GM21786 (cell line): ENCODE measurements around the gene BBS1.

Experiments
- ATAC-seq: cut with Tn5 transposase; IDR thresholded peaks from one replicate; pipeline ENCODE4 v1.9.1; 2021; ENCODE audit not compliant: unreplicated experiment

Gene BBS1

DNA sequence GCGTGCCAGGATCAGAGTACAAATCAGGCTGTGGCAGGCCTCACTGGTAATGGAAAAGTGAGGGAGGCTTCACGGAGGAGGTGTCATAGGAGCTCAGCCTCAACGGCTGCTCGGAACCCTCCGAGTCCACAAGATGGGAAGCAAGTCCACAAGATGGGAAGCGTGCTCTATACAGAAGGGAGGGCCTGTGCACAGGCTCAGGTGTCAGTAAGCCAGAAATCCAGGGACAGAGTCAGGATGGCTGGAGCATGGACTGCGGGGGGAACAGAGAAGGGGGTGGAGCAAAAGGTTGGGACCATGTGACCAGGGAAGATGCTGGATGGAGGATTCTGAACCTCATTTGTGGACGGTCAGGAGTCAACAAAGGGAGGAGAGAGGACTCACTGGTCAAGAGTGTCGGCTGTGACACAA, 33.6 kb upstream of the BBS1 start:
- ATAC-seq = no peak

DNA sequence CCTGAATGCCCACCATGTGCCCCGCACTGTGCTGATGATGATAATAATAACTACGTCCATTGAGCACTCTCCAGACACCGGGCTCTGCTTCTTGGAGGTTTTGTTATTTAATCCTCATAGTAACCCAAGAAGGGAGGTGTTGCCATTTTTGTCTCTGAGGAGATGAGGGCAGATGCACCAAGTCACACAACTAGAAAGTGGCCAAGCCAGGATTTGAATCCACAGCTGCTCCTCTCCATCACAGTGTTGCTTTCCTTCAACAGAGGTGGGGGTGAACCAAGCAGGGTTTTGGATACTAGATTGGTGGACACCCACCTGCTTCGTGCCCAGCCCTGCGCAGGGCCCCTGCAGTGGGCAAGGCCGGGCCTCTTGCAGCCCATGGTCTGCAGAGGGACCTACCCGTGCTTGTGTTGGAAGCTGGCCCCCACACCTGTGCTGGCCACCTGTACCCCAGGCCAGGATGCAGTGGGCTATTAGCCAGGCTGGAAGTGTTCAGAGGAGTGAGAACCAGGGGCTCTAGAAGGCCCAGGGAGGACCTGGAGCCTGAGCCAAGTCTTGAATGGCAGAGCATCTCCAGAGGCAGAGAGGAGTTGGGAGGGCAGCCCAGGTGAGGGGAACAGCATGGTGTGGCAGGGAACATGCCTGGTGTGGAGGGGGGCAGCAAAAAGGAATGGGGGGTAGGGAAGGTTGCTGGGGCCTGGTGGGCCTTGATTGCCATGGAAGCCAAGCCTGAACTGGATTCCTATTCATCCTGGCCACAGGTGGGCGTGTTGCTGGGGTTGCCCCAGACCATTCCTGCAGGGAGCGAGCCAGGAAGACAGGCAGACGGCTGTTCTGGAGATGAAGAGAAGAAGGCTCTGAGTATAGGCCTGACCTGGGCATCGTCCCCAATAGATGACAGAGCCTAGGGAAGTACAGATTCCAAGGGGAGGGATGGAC, 32.9 kb upstream of the BBS1 start:
- no peak for ATAC-seq

DNA sequence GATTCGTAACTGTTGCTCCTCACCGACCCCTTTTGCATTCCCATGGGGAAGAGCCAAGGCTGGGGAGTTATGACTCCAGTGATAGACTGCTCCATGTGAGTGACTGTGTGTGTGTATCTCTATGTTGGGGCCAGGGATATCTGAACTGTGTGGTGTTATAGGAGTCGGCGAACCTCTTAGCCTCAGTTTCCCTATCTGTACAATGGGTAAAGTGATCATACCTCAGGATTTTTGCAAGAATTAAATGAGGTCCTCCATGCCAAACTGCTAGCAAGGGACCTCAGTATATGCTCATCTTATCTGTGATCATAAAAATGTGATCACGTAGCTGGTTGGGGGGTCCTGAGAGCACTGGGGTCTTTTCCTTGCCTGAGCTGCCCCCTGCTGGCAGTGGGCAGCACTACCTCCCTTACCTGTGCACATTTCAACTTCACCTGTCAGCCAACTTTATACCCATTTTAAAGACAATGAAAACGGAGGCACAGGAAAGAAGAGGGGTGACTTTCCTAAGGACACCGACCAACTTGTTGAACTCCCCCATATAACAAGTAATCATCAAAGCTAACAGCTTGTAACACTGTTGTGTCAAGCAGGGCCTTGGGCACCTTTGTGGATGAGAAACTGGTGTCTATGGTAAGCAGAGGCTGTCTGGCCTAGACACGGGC, 31.6 kb upstream of the BBS1 start:
- no peak for ATAC-seq

DNA sequence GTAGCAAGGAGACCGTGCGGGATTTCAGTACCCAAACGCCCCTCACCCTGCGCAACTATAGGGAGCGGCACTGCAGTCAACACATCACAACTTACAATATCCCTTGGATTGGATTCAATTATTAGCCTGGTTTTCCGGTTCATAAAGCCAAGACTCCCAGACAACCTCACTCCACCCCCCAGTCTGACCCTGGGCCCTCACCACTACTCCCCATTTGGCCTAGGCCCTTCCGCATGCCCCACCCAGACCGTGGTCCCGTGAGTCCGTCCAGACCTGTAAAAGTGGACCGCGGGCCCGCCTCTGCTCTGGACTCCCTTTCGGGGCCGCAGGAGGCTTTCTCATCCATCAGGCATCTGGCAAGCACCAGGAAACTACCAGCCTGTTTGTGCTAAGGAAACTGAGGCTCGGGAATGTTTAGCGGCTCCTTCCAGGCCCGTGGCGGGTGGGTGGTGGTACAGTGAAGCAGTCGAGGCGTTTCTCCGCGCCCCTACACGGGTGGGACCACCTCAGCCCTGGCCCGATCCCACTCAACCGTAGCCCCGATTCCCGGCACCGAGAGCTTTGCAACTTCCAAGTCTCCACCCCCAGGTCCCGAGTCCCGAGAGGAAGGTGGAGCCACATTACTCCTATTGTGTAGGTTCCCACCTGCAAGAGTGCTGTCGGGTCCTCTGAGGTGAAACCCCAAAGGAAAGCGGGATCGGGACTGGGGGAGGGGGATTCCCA, 30.9 kb upstream of the BBS1 start:
- no peak for ATAC-seq

DNA sequence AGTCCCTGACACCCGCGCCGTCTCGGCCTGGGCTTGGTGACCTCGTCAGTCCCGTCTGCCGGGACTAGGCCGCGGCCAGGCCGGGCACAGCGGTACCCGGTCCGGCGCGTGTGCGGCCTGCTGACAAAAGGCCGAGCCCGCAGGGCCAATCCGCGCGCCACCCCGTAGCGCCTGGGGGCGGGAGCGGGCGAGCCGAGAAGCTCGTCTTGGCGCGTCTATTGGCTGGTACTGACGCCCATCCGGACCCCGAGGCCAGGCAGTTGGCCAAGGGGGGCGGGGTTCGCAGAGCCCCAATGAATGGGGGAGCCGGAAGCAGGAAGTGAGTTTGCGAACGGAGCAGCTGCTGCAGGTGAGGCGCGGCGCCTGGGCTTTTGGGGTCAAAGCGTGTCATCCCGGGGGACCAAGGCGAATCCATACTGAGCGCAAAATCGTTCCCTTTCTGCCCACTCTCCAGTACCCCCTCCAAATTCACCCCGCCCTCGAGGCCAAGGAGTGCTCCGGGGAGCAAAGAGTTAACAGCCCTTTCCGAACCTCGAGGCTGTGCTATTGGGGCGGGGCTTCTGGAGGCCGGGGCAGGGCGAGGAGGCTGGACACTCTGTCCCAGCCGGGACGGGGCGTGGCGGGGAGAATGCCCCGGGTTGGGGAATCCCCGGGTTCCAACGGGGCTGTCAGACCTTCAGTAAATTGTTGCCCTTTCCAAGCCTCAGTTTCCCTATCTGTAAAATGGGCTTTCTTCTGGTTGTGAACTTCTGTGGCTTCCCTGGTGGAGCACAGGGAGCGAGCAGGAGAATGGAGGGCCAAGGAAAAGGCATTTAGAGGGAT, 30.1 kb upstream of the BBS1 start, which contains the start of gene DPP3:
DPP3 (plus strand) TSS at position 318 of the 822 bp plus-strand sequence. CDS start 1,767 bp downstream, outside the sequence.
- ATAC-seq = peak; percentile 83

DNA sequence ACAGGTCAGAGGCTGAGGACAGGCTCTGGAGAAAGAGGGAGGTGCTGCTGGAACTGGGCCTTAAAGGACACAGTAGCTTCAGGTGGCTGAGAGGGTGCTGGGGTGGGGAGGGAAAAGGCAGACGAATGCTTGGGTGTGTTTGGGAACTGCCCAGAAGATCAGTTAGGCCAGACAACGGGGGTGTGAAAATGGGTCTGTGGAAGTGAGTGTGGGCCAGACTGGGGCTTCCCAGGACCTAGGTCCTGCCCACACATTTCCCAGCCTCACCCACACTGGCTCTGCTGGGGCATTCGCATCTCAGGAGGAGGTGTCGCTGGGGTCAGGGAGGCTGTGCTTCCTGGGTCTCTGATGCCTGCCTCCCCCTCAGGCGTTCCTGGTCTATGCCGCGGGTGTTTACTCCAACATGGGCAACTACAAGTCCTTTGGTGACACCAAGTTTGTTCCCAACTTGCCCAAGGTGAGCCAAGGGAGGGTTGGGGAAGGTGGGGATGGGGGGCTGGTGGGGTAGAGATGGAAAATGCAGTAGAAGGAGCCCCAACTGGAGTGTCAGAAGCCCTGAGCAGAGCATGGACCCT, 25.5 kb upstream of the BBS1 start:
- no peak for ATAC-seq

DNA sequence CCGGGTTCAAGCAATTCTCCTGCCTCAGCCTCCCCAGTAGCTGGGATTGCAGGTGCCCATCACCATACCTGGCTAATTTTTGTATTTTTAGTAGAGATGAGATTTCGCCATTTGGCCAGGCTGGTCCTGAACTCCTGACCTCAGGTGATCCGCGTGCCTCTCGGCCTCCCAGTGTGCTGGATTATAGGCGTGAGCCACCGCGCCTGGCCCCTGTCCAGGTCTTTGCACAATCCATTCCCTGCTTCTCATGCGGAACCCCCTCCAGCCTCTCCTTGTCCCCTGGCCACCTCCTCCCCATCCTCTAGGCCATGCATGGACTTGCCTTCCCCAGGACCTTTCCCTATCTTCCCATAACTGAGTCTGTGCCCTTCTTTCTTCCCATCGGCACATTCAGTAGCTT, 21.5 kb upstream of the BBS1 start:
- ATAC-seq = no peak

DNA sequence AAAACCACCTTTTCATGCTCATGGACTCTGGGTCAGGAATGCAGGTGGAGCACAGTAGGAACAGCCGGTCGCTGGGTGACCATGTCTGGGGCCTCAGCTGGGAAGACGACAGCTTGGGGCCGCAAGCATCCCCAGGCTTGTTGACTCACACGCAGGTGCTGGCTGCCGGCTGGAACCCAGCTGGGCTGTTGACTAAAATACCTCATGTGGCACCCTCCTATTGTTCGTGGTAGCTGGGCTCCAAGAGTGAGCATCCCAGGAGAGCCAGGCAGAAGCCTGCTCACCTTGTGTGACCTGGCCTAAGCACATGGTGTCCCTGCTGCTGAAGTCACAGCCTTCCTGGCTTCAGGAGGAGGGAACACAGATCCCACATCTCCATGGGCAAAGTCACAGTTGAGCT, 20.8 kb upstream of the BBS1 start:
- no peak for ATAC-seq

DNA sequence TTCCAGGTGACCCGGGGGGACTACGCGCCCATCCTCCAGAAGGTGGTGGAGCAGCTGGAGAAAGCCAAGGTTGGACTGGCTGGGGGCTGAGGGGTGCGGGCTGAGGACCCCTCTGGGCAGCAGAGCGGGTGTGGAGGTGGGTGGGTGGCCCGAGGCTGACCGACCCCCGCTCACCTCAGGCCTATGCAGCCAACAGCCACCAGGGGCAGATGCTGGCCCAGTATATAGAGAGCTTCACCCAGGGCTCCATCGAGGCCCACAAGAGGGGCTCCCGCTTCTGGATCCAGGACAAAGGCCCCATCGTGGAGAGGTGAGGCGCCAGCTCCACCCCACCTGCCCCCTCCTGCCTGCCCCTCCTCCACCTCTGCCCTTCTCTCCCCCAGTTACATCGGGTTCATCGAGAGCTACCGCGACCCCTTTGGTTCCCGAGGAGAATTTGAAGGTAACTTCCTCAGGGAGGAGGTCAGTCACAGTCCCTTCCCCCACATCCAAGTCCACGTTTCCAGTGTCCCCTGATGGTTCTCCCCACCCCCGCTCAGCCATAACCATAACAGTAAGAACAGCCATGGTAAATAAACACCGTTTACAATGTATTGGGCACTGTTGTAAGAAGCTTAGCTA, 19.0 kb upstream of the BBS1 start:
- ATAC-seq = no peak

DNA sequence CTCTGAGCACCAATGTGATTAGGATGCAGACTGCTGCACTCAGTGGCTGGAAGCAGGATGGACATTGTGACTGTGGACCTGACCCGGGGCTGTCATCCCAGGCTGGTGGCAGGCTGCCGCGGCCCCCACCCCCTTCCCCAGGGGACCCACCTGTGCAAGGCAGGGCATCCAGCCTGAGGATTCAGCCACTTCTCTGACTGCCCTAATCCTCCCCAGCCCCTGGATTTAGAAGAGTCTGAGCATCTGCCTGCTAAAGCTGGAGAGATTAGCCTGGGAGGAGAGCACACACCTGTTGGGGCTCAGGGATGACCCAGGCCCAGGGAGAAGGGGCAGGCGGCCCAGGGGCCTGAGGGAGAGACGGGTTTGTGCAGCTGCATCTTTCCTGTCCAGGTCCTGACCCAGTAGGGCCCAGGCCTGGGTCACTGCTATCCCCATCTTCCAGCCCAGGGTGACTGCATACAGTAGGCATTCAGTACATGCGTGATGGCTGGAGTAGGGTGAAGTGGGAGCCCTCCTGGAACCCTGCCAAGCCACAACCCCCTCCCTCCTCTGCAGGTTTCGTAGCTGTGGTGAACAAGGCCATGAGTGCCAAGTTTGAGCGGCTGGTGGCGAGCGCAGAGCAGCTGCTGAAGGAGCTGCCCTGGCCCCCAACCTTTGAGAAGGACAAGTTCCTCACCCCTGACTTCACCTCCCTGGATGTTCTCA, 18.1 kb upstream of the BBS1 start:
- no peak for ATAC-seq

DNA sequence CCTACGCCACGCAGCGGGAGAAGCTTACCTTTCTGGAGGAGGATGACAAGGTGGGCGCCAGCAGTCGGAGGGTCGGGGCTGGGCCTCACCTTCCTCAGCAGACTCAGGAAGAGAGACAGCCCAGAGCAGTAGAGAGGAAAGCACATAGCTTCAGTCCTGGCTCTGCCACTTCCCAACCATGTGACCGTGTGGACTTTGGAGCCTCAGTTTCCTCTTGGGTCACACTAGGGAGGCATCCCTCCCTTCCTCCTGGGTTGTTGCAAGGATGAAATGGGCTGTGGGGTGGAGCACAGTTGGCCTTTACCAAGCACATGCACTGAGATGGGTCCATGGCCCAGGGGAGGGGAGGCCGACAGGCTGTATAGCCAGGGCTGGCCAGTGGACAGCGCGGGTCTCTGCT, 17.3 kb upstream of the BBS1 start:
- ATAC-seq = no peak

DNA sequence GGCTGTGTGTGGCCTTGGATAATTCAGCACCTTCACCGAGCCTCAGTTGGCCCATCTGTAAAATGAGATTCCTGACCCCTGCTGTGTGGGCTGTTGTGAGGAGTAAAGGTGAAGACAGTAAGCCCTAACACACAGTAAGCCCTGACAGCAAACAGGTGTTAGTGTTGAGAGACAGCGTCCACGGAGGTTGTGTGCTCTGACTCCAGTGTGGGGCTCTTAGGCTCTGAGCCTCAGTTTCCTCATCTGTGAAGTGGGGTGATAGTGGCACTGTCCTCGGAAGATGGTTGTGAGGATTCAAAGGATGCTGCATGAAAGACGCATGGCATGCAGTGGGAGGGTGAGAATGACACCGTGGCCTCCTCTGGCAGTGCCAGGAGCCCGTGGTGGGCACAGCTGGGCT, 16.0 kb upstream of the BBS1 start:
- ATAC-seq = no peak

DNA sequence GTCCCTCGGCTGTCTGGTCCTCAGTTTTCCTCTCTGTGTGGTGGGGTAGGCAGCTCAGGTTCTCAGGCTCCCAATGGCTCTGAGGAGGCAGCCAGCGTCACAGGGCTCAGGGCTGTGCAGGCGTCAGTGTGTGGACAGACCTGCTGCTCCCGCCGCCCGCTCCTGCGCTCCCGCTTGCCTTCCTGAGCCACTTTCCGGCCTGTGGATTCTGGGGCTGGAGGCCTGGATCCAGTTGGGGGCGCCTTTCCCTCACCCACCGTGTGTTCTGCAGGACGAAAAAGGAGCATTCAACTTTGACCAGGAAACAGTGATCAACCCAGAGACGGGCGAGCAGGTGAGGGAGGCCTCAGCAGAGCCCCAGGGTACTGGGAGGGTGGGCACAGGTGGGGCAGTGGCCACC, 15.5 kb upstream of the BBS1 start:
- no peak for ATAC-seq

DNA sequence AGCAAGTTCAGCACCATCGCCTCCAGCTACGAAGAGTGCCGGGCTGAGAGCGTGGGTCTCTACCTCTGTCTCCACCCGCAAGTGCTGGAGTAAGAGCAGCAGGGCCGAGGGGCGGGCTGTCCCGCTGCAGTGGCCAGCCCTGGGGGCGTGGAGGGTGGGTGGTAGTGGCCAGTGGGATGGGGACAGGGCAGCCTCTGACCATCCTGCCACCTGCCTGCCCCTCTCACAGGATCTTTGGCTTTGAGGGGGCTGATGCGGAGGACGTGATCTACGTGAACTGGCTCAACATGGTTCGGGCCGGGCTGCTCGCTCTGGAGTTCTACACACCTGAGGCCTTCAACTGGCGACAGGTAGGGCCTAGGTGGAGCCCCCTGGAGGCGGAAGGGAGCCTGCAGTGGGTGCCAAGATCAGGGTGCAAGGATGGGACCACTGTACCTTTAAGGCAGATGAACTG, 15.0 kb upstream of the BBS1 start:
- no peak for ATAC-seq

DNA sequence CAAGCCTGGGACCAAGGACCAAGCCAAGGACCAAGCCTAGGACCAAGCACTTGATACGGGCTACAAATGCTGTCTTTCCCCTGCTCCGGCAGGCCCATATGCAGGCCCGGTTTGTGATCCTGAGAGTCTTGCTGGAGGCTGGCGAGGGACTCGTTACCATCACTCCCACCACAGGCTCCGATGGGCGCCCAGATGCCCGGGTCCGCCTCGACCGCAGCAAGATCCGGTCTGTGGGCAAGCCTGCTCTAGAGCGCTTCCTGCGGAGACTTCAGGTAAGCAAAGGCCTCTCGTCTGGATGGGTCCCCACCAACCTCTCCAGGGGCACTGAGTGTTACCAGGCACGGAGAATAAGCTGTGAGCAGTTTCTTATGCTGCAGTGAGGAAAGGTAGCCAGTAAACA, 13.2 kb upstream of the BBS1 start:
- no peak for ATAC-seq

DNA sequence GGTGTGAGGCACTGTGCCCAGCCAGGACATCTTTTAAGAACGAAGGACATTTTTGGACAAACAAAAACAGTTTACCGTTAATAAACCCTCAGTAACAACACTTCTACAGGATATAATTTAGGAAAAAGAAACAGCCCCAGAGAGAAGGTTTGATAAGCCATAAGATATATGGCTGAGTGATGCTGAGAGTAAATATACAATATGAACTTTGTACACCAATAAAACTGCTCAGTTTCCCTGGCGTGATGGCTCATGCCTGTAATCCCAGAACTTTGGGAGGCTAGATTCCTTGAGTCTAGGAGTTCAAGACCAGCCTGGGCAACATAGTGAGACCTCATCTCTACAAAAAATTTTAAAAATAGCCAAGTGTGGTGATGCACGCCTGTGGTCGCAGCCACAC, 11.9 kb upstream of the BBS1 start:
- no peak for ATAC-seq

DNA sequence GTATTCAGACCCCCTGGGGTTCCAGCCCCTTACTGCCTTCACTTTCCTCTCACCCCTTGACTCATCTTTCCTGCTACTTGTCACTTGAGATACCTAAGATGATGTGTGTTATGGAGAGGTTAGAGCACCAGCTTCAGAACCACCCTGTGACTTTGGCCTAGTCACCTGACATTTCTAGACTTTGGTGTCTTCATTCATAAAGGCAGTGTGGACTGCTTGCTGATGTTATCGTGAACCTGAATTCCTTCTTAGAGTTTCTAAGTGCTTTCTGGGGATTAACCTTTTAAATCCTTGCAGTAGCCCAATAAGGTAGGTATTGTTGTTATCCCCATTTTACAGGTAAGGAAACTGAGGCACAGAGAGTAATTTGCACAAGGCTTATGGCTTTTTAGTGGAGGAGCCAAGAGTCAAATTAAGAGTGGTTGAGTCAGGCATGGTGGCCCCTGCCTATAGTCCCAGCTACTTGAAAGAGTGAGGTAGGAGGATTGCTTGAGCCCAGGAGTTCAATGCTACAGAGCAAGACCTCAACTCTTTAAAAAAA, 5.1 kb upstream of the BBS1 start:
- no peak for ATAC-seq

DNA sequence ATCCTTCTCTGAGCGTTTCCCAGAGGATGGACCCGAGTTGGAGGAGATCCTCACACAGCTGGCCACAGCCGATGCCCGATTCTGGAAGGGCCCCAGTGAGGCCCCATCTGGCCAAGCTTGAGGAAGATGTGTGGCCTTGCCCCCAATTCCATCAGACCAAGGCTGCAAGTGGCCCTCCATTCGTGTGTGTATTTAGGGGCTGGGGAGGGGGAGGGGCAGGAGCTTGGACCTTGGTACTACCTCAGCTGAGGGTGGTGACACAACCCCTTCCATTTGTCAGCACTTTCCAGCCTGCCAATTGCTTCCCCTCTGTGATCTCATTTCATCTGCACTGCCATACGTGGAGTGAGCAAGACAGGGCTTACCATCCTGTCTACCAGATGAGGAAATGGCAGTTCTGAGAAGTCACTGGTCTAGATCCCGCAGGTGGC, 1.3 kb upstream of the BBS1 start:
- ATAC-seq = no peak

DNA sequence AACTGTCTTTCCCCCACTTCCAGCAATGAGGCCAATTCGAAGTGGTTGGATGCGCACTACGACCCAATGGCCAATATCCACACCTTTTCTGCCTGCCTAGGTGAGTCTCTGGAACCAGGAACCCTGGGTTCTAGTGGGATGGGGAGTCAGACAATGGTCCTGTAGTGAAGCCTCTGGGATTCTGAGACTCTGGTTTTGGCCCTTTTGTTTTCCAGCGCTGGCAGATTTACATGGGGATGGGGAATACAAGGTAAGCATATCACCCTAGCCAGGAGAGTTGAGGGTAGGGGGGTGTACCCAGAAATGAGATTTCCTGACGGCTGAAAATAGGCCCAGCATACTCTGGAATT, 530 bp downstream of the BBS1 start:
- ATAC-seq = no peak
